Esophagus squamous epithelium (tissue), 5 donors: ENCODE data around the gene LRRC10B. TPM values are rescaled to one million over a fixed set of nuclear protein-coding genes. Genes with fewer than 3 reads are reported as not detected.
A peak's percentile ranks its signal among the peaks of the same experiment; 100 is the strongest.

Experiments used
- DNase-seq: peaks from one replicate; lab custom pipeline; 2025; lab: John Stamatoyannopoulos, UW
- H3K27ac ChIP-seq, 4 donors: fragments of 200-600 bp; sonication (generic); one replicate each; pipeline ENCODE4 v1.5.1; 2016 to 2019; ENCODE audit warnings: mild to moderate bottlenecking in 1 of 4
- H3K27me3 ChIP-seq, 4 donors: fragments of 200-600 bp; sonication (generic); 1 replicate in 3 of 4; 2 replicates in 1 of 4; pipeline versions ENCODE4 v1.5.1 to v1.6.0; 2017 to 2021; ENCODE audit warnings: antibody characterized with exemption in 1 of 4
- H3K36me3 ChIP-seq, 3 donors: fragments of 200-600 bp; sonication (generic); one replicate each; pipeline ENCODE4 v1.5.1; 2016 to 2019
- H3K4me1 ChIP-seq, 3 donors: fragments of 200-600 bp; sonication (generic); one replicate each; pipeline ENCODE4 v1.5.1; 2017 to 2019
- H3K4me3 ChIP-seq, 4 donors: fragments of 200-600 bp; sonication (generic); 1 replicate in 3 of 4; 2 replicates in 1 of 4; pipeline ENCODE4 v1.5.1; 2016 to 2019; ENCODE audit warnings: mild to moderate bottlenecking in 2 of 4, moderate library complexity in 1 of 4
- H3K9me3 ChIP-seq, 3 donors: fragments of 200-600 bp; sonication (generic); one replicate each; pipeline ENCODE4 v1.5.1; 2016 to 2019
- POLR2A ChIP-seq, 4 donors: fragments of 450-650 bp; IDR thresholded peaks; one replicate each; pipeline ENCODE4 v1.6.1; 2017; ENCODE audit warnings: antibody characterized with exemption in 4 of 4, mild to moderate bottlenecking in 4 of 4, moderate library complexity in 3 of 4
- WGBS, 2 donors: methylation state at CpG; one replicate each; pipeline ENCODE4 v1.1.5; 2018; 5-methylcytosine and 5-hydroxymethylcytosine counted together
- intact Hi-C: fragments of 100-400 bp; cut with DNase I; formaldehyde crosslinking; loops from one replicate; pipeline ENCODE4 v1.15.0; 2022
- total RNA-seq, 4 donors: library from RNA; depleted of rRNA; stranded (reverse); fragments of >200 nt; gene quantifications; one replicate each; pipeline ENCODE4 v1.1.0, GENCODE V29; 2016
- TF ChIP-seq, protein P1 (sequence below), 6 experiments: fragments of 450-650 bp in 4 of 6; fragments of 200-600 bp in 2 of 6; sonication (generic) in 2 of 6; IDR thresholded peaks; one replicate each; pipeline ENCODE4 v1.5.1; 2016 to 2019; ENCODE audit warnings: antibody characterized with exemption in 6 of 6, mild to moderate bottlenecking in 4 of 6, moderate library complexity in 4 of 6
- donor health status: DM: yes; HTN: yes; CAD: no.

Gene LRRC10B
- total RNA-seq, 4 donors from 2014 or later: 0.76 to 1.3 TPM; not detected in 2

DNA sequence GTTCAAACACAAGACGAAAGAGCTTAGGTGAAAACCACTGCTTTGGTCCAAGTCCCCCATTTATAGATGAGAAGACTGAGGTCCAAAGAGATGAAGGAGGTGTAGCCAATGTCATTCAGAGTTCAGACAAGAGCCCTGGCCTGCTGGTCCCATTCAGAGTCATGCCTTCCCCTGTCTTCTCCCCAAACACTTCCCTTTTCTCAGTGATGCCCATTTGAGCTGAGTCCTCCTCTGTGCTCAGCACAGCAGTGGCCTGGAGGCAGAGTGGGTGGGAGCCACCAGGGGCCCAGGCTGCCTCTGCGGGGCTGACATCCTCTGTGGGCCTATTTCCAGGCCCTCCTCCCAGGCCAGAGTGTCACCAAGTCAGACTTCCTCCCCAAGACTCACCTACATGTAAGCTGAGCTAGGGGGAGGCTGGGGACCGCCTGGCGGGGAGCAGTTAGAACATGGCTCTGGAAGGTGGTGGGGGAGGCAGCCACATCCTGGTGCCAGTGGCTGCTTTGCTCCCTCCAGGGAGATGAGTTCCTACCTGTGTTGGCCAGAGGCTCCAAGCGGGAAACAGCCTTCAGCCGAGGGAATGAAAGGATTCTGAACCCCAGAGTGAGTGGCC is 22.4 kb upstream of the LRRC10B start:
- H3K27ac ChIP-seq: no peak overlapping the region
- peaks cover 13 to 30% (median 16%) of the 10 kb centered on the region in 3 donors for H3K4me1 ChIP-seq
- H3K9me3 ChIP-seq: no peaks in the 10 kb centered on the region
- intact Hi-C loops: no loop called here
- H3K4me3 ChIP-seq: no peak overlapping the region
- WGBS, 2 donors: 49 to 92% methylated on average over 2 of the region's 6 CpGs
- H3K27me3 ChIP-seq: peaks cover 0 to 36% (median 0%) of the 10 kb centered on the region in 4 donors
- no peak for DNase-seq
- TF ChIP-seq, protein P1, sequence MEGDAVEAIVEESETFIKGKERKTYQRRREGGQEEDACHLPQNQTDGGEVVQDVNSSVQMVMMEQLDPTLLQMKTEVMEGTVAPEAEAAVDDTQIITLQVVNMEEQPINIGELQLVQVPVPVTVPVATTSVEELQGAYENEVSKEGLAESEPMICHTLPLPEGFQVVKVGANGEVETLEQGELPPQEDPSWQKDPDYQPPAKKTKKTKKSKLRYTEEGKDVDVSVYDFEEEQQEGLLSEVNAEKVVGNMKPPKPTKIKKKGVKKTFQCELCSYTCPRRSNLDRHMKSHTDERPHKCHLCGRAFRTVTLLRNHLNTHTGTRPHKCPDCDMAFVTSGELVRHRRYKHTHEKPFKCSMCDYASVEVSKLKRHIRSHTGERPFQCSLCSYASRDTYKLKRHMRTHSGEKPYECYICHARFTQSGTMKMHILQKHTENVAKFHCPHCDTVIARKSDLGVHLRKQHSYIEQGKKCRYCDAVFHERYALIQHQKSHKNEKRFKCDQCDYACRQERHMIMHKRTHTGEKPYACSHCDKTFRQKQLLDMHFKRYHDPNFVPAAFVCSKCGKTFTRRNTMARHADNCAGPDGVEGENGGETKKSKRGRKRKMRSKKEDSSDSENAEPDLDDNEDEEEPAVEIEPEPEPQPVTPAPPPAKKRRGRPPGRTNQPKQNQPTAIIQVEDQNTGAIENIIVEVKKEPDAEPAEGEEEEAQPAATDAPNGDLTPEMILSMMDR (IDR thresholded peaks at IDR 0.05): no peak
- TF ChIP-seq POLR2A (IDR thresholded peaks at IDR 0.05): no peak
- no peaks in the 10 kb centered on the region for H3K36me3 ChIP-seq

DNA sequence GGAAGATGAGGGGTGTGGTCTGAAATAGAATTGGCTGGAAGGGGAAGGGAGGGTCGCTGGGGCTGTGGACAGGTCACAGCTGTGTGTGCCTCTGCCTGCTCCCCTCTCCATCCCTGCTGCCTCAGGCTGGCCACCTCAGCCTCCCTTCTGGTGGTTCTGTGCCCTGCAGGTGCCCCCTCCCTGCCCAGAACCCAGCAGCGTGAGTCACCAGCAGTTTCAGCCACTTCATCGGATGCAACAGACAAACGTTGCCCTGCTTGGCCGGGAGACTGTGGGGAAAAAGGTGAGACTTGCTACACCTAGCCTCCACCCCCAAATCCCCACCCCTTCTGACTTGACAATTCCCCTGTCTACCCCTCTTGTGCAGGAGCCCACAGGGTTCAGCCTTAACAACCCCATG is 21.8 kb upstream of the LRRC10B start:
- no peaks in the 10 kb centered on the region for H3K36me3 ChIP-seq
- no peak overlapping the region for H3K4me3 ChIP-seq
- 35 to 55% methylated on average over 2 to 4 of the region's 5 CpGs for WGBS, 2 donors
- DNase-seq: no peak
- H3K27ac ChIP-seq: no peak overlapping the region
- peaks cover 0 to 32% (median 0%) of the 10 kb centered on the region in 4 donors for H3K27me3 ChIP-seq
- peaks cover 13 to 30% (median 16%) of the 10 kb centered on the region in 3 donors for H3K4me1 ChIP-seq
- H3K9me3 ChIP-seq: no peaks in the 10 kb centered on the region
- TF ChIP-seq, protein P1 (IDR thresholded peaks at IDR 0.05): no peak
- no peak for TF ChIP-seq POLR2A (IDR thresholded peaks at IDR 0.05)
- intact Hi-C loops: no loop called here

DNA sequence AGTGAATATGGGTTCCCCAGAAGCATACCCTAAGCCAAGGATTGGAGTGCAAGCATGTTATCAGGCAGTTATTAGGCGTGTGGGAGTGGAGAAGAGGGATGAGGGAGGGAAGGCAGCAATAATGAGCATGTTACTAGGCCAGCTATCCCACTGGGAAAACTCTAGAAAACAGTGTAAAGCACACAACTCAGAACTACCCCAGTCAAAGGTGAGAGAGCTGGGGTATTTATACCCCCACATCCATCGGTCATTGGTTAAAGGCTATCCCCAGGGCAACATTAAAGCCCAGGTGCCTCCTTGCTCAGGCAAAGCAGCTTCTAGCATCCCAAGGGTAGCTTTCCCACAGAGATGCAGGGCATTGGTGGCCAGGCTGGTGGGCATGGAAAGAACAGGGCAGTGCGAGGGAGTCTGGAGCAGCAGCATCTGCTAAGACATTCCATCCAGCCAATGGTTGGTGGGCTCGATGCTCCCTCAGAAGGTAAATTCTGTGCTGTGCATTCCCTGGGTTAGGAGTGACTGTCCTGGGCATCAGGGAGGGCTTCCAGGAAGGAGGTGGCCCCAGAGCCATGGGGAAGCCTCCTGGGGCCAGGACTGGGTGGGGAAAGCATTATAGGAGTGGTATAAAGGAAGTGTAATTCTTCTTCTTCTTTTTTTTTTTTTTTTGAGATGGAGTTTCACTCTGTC is 21.1 kb upstream of the LRRC10B start:
- Histone ChIP-seq H3K36me3 (no peaks in the 10 kb centered on the region), H3K4me3 (no peak overlapping the region), H3K9me3 (no peaks in the 10 kb centered on the region), H3K27me3 (peaks cover 0 to 25% (median 0%) of the 10 kb centered on the region in 4 donors), H3K27ac (no peak overlapping the region), H3K4me1 (peaks cover 13 to 30% (median 16%) of the 10 kb centered on the region in 3 donors)
- TF ChIP-seq, protein P1 (IDR thresholded peaks at IDR 0.05): no peak
- TF ChIP-seq POLR2A (IDR thresholded peaks at IDR 0.05): no peak
- intact Hi-C loops: no loop called here
- 93 to 96% methylated on average over 3 to 4 of the region's 4 CpGs for WGBS, 2 donors
- DNase-seq: no peak

DNA sequence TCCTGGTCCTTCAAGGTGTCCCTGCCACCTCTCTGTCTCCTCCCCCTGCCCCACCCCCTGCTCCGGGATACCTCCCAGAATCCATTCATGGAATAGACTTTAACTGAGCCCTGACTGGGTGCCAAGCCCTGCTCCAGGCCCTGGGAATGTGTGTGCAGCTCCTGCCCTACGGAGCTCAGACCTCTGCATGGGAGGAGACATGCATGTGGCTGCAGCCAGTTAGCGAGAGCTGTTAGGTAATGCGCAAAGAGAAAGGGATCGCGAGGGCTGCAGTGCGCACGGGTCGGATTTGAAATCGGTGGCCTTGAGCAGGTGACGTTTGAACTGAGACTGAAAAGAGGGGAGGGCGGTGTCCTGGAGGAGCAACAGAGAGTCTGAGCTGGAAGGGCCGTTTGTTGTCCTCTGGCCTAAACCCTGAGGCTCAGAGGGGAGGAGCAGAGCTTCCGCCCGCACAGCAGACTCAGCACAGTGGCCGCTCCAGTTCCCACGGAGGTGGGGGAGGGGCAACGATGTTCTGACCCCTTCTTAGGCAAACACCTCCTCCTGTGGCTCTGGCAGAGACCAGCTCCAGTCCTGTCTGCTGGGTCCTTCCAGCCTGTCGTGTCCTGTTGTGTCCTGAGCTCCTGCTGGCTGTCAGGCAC is 19.8 kb upstream of the LRRC10B start:
- DNase-seq: no peak
- Histone ChIP-seq H3K4me3 (peak overlapping the region in 3 of 4 donors; percentile 12 to 32 (median 21)), H3K9me3 (no peaks in the 10 kb centered on the region), H3K27ac (peak overlapping the region in 1 of 4 donors; percentile 65), H3K36me3 (no peaks in the 10 kb centered on the region), H3K27me3 (peaks cover 0 to 13% (median 0%) of the 10 kb centered on the region in 4 donors), H3K4me1 (peaks cover 13 to 30% (median 16%) of the 10 kb centered on the region in 3 donors)
- WGBS, 2 donors: 10 to 20% methylated on average over 4 to 13 of the region's 19 CpGs
- no peak for TF ChIP-seq POLR2A (IDR thresholded peaks at IDR 0.05)
- TF ChIP-seq, protein P1 (IDR thresholded peaks at IDR 0.05): no peak
- intact Hi-C loops: no loop called here
